Osteocyte (in vitro differentiated cells): ENCODE results near the gene IGLON5. TPM values are rescaled to one million over a fixed set of nuclear protein-coding genes. Genes with fewer than 3 reads are reported as not detected.

ENCODE experiments used
- DNase-seq: peaks from one replicate; pipeline ENCODE4 v3.0.0; 2021; ENCODE audit warnings: mixed read lengths; ENCODE audit not compliant: unreplicated experiment; ENCODE audit errors: extremely low spot score
- H3K27ac Mint-ChIP-seq: one replicate; pipeline ENCODE4 v1.8.0; 2021; ENCODE audit warnings: mild to moderate bottlenecking, mixed read lengths; ENCODE audit not compliant: unreplicated experiment
- H3K27me3 Mint-ChIP-seq: one replicate; pipeline ENCODE4 v1.8.0; 2021; ENCODE audit warnings: mixed read lengths; ENCODE audit not compliant: unreplicated experiment
- H3K36me3 Mint-ChIP-seq: one replicate; pipeline ENCODE4 v1.8.0; 2021; ENCODE audit warnings: mixed read lengths; ENCODE audit not compliant: unreplicated experiment
- H3K4me1 Mint-ChIP-seq: one replicate; pipeline ENCODE4 v1.8.0; 2021; ENCODE audit warnings: mixed read lengths; ENCODE audit not compliant: unreplicated experiment
- H3K4me3 Mint-ChIP-seq: one replicate; pipeline ENCODE4 v1.8.0; 2021; ENCODE audit warnings: mild to moderate bottlenecking, moderate library complexity, mixed read lengths; ENCODE audit not compliant: unreplicated experiment
- H3K9me3 Mint-ChIP-seq: one replicate; pipeline ENCODE4 v1.8.0; 2021; ENCODE audit warnings: mixed read lengths; ENCODE audit not compliant: unreplicated experiment
- total RNA-seq: library from RNA; stranded (reverse); gene quantifications from 2 replicates; pipeline ENCODE4 v1.2.1, GENCODE V29; 2021
- TF ChIP-seq, protein P1 (sequence below): fragments of 200-600 bp; sonication (generic); IDR thresholded peaks from 2 replicates; pipeline ENCODE4 v1.5.0; 2021; ENCODE audit warnings: antibody characterized with exemption, mild to moderate bottlenecking, moderate library complexity

IGLON5 gene
- total RNA-seq, 1 donor from 2014 or later = not detected

DNA sequence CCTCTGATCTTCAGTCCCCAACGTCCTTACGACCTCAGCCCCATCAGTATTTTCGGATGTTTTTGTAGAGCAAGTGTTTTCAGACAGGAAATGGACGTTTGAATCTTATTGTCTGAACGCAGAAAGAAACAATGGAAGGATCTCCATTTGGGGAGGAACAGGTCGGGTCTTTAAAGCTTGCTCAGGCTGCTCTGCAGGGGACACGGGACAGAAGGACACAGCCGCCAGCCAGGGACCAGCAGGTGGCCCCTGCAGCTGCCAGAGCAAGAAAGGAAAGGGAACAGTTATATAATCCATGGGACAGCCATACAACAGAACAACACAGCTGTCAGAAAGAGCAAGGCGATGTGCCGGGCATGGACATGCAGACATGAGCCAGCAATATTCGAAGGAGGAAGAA, 18.5 kb upstream of the IGLON5 start:
- Mint-ChIP-seq H3K27me3 (no peaks in the 10 kb centered on the region), H3K4me3 (no peak overlapping the region), H3K9me3 (no peaks in the 10 kb centered on the region), H3K27ac (no peak overlapping the region), H3K36me3 (no peaks in the 10 kb centered on the region), H3K4me1 (no peaks in the 10 kb centered on the region)
- TF ChIP-seq, protein P1, sequence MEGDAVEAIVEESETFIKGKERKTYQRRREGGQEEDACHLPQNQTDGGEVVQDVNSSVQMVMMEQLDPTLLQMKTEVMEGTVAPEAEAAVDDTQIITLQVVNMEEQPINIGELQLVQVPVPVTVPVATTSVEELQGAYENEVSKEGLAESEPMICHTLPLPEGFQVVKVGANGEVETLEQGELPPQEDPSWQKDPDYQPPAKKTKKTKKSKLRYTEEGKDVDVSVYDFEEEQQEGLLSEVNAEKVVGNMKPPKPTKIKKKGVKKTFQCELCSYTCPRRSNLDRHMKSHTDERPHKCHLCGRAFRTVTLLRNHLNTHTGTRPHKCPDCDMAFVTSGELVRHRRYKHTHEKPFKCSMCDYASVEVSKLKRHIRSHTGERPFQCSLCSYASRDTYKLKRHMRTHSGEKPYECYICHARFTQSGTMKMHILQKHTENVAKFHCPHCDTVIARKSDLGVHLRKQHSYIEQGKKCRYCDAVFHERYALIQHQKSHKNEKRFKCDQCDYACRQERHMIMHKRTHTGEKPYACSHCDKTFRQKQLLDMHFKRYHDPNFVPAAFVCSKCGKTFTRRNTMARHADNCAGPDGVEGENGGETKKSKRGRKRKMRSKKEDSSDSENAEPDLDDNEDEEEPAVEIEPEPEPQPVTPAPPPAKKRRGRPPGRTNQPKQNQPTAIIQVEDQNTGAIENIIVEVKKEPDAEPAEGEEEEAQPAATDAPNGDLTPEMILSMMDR = no peak
- no peak for DNase-seq

DNA sequence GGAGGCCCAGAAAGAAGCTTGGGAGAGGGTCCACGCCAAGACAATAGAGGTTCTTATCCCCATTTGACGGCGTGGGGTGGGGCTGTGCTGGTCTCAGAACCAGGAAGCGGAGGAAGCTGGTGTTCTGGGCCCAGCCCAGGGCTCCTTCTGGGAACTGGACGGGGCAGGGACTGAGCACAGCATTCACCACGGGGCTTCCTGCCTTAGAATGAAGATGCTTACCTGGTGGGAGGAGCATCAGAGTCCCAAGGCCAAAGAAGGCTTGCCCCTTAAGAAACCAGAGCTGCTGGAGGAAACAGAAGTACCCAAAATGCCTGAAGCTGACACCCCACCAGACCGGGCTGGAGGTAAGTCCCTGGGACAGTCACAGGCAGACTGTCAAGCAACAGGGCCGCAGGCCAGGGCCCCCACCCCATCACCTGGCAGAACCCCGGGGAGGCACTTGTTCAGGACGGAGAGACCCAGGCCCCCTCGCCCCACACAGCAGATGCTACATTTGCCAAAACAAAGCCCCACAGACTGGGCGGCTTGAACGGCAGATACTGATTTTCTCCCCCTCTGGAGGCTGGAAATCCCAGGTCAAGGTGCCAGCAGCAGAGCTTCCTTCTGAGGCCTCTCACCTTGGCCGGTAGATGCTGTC, 17.8 kb upstream of the IGLON5 start:
- no peak overlapping the region for H3K4me3 Mint-ChIP-seq
- H3K36me3 Mint-ChIP-seq = no peaks in the 10 kb centered on the region
- H3K9me3 Mint-ChIP-seq = no peaks in the 10 kb centered on the region
- no peaks in the 10 kb centered on the region for H3K27me3 Mint-ChIP-seq
- no peak for DNase-seq
- no peaks in the 10 kb centered on the region for H3K4me1 Mint-ChIP-seq
- TF ChIP-seq, protein P1 = no peak
- no peak overlapping the region for H3K27ac Mint-ChIP-seq

DNA sequence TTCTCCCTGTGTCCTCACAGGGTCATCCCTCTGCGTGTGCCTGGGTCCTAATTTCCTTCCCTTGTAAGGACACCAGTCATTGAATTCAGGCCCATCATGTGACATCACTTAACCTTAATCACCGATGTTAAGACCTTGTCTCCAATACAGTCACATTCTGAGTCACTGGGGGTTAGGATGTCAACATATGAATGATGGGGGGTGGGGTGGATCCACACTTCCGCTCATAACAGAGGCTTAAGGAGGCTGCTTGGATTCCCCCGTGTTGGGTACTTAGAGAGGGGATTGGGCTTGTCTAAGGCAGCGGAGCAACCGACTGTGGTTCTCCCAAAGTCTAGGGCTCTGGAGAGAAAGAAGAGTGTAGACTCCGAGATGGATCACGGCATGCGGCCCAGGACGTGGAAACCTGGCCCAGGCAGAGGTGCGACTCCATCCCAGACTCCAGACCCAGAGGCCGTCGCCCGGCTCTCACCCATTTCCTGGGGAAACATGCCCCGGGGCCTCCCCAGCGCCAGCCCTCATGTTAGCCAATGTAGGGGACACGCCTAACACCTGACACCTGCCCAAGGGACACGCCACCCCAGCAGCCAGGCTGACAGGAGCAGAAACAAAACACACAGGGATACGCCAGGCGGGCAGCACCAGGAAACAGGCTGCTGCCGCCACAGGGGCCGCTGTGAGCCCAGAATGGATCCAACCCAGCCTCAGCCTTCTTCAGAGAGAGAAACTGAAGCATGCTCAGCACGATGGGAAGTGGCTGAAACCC, 17.1 kb upstream of the IGLON5 start:
- H3K4me3 Mint-ChIP-seq = no peak overlapping the region

DNA sequence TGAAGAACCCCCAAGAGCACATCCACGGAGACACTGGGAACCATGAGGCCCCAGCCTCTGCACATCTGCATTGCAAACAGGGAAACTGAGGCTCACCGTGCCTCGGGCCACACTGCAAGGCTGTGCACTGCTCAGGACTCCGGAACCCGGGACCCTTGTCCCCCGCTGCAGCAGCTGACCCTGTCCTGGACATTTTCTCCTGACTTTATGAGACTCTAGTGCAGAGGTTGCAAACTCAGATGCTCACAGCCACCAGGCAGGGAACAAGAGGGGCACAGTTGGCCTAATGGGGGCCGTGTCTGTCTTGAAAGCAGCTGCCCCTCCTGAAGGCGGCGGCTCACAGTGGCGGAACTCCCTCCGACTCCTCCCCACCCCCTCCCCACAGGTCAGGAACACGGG, 16.5 kb upstream of the IGLON5 start:
- no peak overlapping the region for H3K27ac Mint-ChIP-seq
- no peaks in the 10 kb centered on the region for H3K36me3 Mint-ChIP-seq
- no peaks in the 10 kb centered on the region for H3K9me3 Mint-ChIP-seq
- no peaks in the 10 kb centered on the region for H3K27me3 Mint-ChIP-seq
- TF ChIP-seq, protein P1 = no peak
- no peaks in the 10 kb centered on the region for H3K4me1 Mint-ChIP-seq
- no peak overlapping the region for H3K4me3 Mint-ChIP-seq
- DNase-seq = no peak

More for the DNA sequence above, 17.1 kb upstream of the IGLON5 start:
- H3K9me3 Mint-ChIP-seq = no peaks in the 10 kb centered on the region
- no peaks in the 10 kb centered on the region for H3K27me3 Mint-ChIP-seq
- H3K36me3 Mint-ChIP-seq = no peaks in the 10 kb centered on the region
- TF ChIP-seq, protein P1 = no peak
- DNase-seq = no peak
- no peaks in the 10 kb centered on the region for H3K4me1 Mint-ChIP-seq
- H3K27ac Mint-ChIP-seq = no peak overlapping the region

DNA sequence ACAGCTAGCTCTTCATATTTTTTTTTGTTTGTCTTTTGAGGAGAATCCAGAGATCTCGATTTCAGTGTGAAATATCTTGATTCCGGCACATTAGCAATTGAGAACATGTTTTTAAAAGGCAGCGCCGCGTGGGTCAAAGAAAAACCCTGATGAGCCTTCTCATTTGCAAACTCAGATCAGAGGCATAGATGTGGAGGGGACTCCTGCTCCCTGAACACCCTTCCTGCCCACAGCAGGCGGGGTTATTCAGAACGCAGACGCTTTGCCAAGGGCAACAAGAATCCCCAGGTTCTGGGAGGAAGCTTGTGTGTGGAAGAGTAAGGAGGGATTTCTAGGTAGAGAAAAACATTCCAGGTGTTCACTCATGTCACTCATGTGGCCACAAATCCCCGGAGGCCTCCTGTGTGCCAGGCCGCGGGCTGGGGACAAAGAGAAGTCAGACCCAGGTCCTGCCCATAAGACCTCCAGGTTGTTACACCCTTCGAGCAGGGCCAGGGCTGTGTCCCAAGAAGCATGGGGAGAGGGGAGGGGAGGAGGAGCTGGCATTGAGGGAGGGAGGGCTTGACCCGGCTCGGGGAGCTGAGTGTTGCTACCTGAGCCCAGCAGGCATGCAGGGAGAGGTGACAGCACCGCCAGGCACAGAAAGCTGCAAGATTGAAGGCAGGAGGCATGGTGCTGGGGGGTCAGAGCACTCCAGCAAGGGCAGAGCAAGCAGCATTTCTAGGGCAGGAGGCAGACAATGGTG, 15.9 kb upstream of the IGLON5 start:
- H3K4me1 Mint-ChIP-seq = no peaks in the 10 kb centered on the region
- TF ChIP-seq, protein P1 = no peak
- no peak overlapping the region for H3K27ac Mint-ChIP-seq
- no peaks in the 10 kb centered on the region for H3K9me3 Mint-ChIP-seq
- H3K4me3 Mint-ChIP-seq = no peak overlapping the region
- H3K27me3 Mint-ChIP-seq = no peaks in the 10 kb centered on the region
- no peak for DNase-seq
- no peaks in the 10 kb centered on the region for H3K36me3 Mint-ChIP-seq
